Stomach (tissue), 9 donors: ENCODE measurements around the gene TGFB1I1. TPM values are rescaled to one million over a fixed set of nuclear protein-coding genes. Genes with fewer than 3 reads are reported as not detected.
"Not testable (repeated sequence)": the region's sequence is repeated elsewhere in the genome, so short reads cannot be mapped to it uniquely, and the experiment has no call there.

Experiments
- DNase-seq, 2 donors: peaks; one replicate each; pipeline versions ENCODE4 v3.0.0 to v3.0.0-alpha.2; 2013 to 2019
- H3K27ac ChIP-seq, 5 donors: fragments of 200-600 bp in 4 of 5; sonication (generic) in 4 of 5; one replicate each; pipeline ENCODE4 v1.5.1; 2013 to 2019; ENCODE audit warnings: mild to moderate bottlenecking in 1 of 5, moderate library complexity in 1 of 5
- H3K27me3 ChIP-seq, 3 donors: fragments of 200-600 bp; sonication (generic); one replicate each; pipeline ENCODE4 v1.5.1; 2017 to 2019; ENCODE audit warnings: mixed run types in 1 of 3
- H3K36me3 ChIP-seq, 4 donors: fragments of 200-600 bp; sonication (generic); 1 replicate in 3 of 4; 2 replicates in 1 of 4; pipeline ENCODE4 v1.5.1; 2016 to 2019
- H3K4me1 ChIP-seq, 4 donors: fragments of 200-600 bp; sonication (generic); one replicate each; pipeline ENCODE4 v1.5.1; 2016 to 2019
- H3K4me3 ChIP-seq, 4 donors: fragments of 200-600 bp; sonication (generic) in 3 of 4; one replicate each; pipeline ENCODE4 v1.5.1; 2016 to 2019; ENCODE audit warnings: mild to moderate bottlenecking in 1 of 4
- H3K9me3 ChIP-seq, 4 donors: fragments of 200-600 bp; sonication (generic); one replicate each; pipeline ENCODE4 v1.5.1; 2016 to 2019
- EP300 ChIP-seq: sonication (generic); formaldehyde crosslinking; IDR thresholded peaks from one replicate; pipeline ENCODE4 v1.6.1; 2017; ENCODE audit warnings: antibody characterized with exemption
- POLR2A ChIP-seq, 4 donors: fragments of 450-650 bp; IDR thresholded peaks; one replicate each; pipeline ENCODE4 v1.6.1; 2016; ENCODE audit warnings: antibody characterized with exemption in 4 of 4, control low read depth in 2 of 4, mild to moderate bottlenecking in 1 of 4, moderate library complexity in 1 of 4
- POLR2AphosphoS5 ChIP-seq, 3 donors: sonication (generic); formaldehyde crosslinking; IDR thresholded peaks; one replicate each; pipeline ENCODE4 v1.6.1; 2016; ENCODE audit warnings: antibody characterized with exemption in 3 of 3
- WGBS, 5 donors: extraction: QIAGEN DNeasy Blood & Tissue Kit in 3 of 5; methylation state at CpG; one replicate each; pipeline versions ENCODE4 v1.1.5 to v1.1.7; 2013 to 2018; 5-methylcytosine and 5-hydroxymethylcytosine counted together
- intact Hi-C: fragments of 100-400 bp; cut with DNase I; formaldehyde crosslinking; loops from one replicate; pipeline ENCODE4 v1.15.1; 2023; ENCODE audit warnings: low total_unique reads
- polyA plus RNA-seq, 3 donors: library from polyadenylated mRNA; stranded (reverse); fragments of 200-250 nt; gene quantifications; one replicate each; pipeline ENCODE4 v1.2.3, GENCODE V29; 2013
- total RNA-seq, 5 donors: library from RNA; depleted of rRNA; stranded (reverse); fragments of >200 nt; gene quantifications; one replicate each; pipeline versions ENCODE4 v1.1.0 to v1.2.3, GENCODE V29; 2014 to 2016
- TF ChIP-seq, protein P1 (sequence below), 7 experiments: fragments of 450-650 bp in 4 of 7; fragments of 200-600 bp in 3 of 7; sonication (generic) in 3 of 7; IDR thresholded peaks; one replicate each; pipeline ENCODE4 v1.5.1; 2016 to 2019; ENCODE audit warnings: antibody characterized with exemption in 7 of 7, control low read depth in 2 of 7, mild to moderate bottlenecking in 1 of 7
- donor health status: healthy with polysubstance abuse.
- donor health status: Bipolar disorder and iron deficiency.
- donor health status: healthy.

The TGFB1I1 gene
- total and polyA plus RNA-seq, 8 donors: 36.0 to 84.0 (median 49.2) TPM

DNA sequence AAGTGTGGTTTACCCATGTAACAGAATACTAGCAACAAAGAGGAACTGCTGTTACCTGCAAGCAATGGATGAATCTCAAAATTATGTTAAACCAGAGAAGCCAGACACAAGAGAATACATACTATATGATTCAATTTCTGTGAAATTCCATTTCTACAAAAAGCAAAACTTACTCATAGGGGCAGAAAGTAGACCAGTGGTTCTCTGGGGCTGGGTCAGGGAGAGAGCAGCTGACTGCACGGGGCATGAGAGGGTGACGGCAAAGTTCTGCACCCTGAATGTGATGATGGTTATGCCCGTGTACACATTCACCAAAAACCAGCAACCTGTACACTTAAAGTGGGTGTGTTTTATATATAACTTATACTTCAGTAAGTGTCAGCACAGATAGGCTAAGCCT lies 32.4 kb upstream of the TGFB1I1 start:
- H3K9me3 ChIP-seq: no peaks in the 10 kb centered on the region
- no peak overlapping the region for H3K4me3 ChIP-seq
- peaks cover 5 to 13% (median 12%) of the 10 kb centered on the region in 4 donors for H3K4me1 ChIP-seq
- no peaks in the 10 kb centered on the region for H3K27me3 ChIP-seq
- intact Hi-C loops: no loop called here
- peaks cover 0 to 14% (median 0%) of the 10 kb centered on the region in 4 donors for H3K36me3 ChIP-seq
- WGBS, 5 donors: 75 to 92% (median 84%) methylated on average over 3 of the region's 3 CpGs
- TF ChIP-seq EP300 (no peak), POLR2A (IDR thresholded peaks at IDR 0.05) (no peak), POLR2AphosphoS5 (IDR thresholded peaks at IDR 0.05) (no peak)
- TF ChIP-seq, protein P1, sequence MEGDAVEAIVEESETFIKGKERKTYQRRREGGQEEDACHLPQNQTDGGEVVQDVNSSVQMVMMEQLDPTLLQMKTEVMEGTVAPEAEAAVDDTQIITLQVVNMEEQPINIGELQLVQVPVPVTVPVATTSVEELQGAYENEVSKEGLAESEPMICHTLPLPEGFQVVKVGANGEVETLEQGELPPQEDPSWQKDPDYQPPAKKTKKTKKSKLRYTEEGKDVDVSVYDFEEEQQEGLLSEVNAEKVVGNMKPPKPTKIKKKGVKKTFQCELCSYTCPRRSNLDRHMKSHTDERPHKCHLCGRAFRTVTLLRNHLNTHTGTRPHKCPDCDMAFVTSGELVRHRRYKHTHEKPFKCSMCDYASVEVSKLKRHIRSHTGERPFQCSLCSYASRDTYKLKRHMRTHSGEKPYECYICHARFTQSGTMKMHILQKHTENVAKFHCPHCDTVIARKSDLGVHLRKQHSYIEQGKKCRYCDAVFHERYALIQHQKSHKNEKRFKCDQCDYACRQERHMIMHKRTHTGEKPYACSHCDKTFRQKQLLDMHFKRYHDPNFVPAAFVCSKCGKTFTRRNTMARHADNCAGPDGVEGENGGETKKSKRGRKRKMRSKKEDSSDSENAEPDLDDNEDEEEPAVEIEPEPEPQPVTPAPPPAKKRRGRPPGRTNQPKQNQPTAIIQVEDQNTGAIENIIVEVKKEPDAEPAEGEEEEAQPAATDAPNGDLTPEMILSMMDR (IDR thresholded peaks at IDR 0.05): no peak
- H3K27ac ChIP-seq: no peak overlapping the region
- no peak for DNase-seq

DNA sequence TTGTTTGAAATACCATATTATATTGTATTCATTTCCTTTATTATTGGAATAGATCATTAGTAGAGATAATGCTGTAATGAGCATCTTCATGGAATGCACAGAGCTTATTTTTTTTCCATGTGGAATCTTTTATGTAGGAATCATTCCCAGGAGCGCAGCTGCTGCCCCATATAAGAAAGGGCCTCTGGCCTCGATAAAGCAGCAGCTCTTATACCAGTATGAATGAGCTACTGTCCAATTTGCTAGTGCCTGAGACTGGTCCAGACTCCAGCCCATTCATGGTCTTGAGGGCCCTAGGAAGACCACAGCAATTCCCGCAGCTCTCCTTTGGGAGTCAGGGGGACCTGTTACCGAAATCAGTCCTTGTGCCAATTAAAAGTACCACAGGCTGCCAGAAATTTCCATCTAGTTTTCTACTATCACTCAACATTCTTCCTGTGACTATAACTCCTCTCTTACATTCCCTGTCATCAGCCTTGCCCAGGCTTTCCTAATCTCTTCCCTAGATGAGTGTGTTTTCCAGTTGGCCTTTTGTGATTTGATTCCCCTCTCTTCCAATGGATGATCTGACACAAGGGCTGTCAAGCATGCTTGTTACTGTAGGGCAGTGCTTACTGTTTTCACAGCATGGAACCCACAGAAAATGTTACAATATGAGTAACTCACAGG lies 31.3 kb upstream of the TGFB1I1 start:
- Histone ChIP-seq H3K4me1 (peaks cover 5 to 13% (median 12%) of the 10 kb centered on the region in 4 donors), H3K27me3 (no peaks in the 10 kb centered on the region), H3K9me3 (no peaks in the 10 kb centered on the region), H3K27ac (no peak overlapping the region), H3K4me3 (no peak overlapping the region), H3K36me3 (peaks cover 0 to 11% (median 0%) of the 10 kb centered on the region in 4 donors)
- no peak for DNase-seq
- TF ChIP-seq, protein P1 (IDR thresholded peaks at IDR 0.05): no peak
- no peak for TF ChIP-seq POLR2AphosphoS5 (IDR thresholded peaks at IDR 0.05)
- no peak for TF ChIP-seq POLR2A (IDR thresholded peaks at IDR 0.05)
- no peak for TF ChIP-seq EP300
- WGBS, 5 donors: 61 to 85% (median 74%) methylated on average over 4 of the region's 4 CpGs
- intact Hi-C loops: loop anchor here (5.0 kb wide), 1 partner anchor 458 kb away; no protein-coding TSS in a partner anchor

DNA sequence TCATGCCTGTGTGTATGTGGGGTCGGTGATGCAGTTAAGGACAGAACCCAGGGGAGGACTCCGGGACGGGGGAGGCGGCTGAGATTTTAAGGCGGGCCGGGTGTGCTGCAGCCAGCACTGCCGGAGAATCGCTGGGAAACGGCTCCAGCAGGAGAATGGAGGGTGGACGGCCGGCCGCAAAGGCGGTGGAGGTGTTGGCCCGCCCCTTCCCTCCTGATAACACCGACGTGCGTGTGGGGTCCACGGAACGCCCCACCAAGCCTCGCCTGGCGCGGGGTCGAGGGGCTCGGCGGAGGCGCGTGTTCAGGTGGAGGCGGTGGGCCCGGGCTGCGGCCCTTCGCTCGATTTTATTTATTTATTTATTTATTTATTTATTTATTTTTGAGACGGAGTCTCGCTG lies 30.0 kb upstream of the TGFB1I1 start:
- Histone ChIP-seq H3K27me3 (no peaks in the 10 kb centered on the region), H3K4me3 (peak overlapping the region; percentile 70 to 89 (median 74)), H3K27ac (peak overlapping the region in 3 of 5 donors; percentile 89 to 95 (median 92)), H3K9me3 (no peaks in the 10 kb centered on the region), H3K4me1 (peaks cover 5 to 13% (median 12%) of the 10 kb centered on the region in 4 donors), H3K36me3 (no peaks in the 10 kb centered on the region)
- 46 to 78% (median 62%) methylated on average over 27 to 34 of the region's 34 CpGs for whole genome bisulfite sequencing, 5 donors
- TF ChIP-seq POLR2AphosphoS5 (IDR thresholded peaks at IDR 0.05) (no peak), POLR2A (IDR thresholded peaks at IDR 0.05) (no peak)
- intact Hi-C loops: loop anchor here (5.0 kb wide), 1 partner anchor 460 kb away; no protein-coding TSS in a partner anchor
- no peak for DNase-seq

DNA sequence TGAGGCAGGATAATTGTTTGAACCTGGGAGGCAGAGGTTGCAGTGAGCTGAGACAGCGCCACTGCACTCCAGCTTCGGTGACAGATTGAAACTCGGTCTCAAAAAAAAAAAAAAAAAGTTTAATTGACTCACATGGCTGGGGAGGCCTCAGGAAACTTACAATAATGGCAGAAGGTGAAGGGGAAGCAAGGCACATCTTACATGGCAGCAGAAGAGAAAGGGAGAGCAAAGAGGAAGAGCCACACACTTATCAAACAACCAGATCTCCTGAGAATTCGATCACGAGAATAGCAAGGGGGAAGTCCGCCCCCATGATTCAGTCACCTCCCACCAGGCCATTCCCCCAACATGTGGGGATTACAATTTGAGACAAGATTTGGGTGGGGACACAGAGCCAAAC lies 26.0 kb upstream of the TGFB1I1 start:
- H3K27ac ChIP-seq, intact Hi-C loops, H3K36me3 ChIP-seq, H3K9me3 ChIP-seq, H3K27me3 ChIP-seq, H3K4me3 ChIP-seq, DNase-seq: not testable (repeated sequence)
- WGBS, 5 donors: 75 to 81% (median 78%) methylated on average over 6 of the region's 6 CpGs
- peaks cover 5 to 13% (median 12%) of the 10 kb centered on the region in 4 donors for H3K4me1 ChIP-seq

DNA sequence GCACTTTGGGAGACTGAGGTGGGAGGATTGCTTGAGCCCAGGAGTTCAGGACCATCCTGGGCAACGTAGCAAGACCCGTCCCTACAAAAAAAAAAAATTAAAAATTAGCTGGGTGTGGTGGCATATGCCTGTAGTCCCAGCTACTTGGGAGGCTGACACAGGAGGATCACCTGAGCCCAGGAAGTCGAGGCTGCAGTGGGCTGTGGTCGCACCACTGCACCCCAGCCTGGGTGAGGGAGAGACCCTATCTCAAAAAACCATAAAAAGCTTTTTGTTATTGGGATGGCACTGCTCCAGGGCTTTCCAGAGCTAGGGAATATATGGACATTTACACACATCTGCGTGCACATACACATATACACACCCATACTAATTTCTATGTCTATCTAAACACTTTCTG lies 20.8 kb upstream of the TGFB1I1 start:
- Histone ChIP-seq H3K27me3 (no peaks in the 10 kb centered on the region), H3K4me1 (peaks cover 39 to 51% (median 47%) of the 10 kb centered on the region in 4 donors), H3K36me3 (no peaks in the 10 kb centered on the region), H3K4me3 (no peak overlapping the region), H3K9me3 (no peaks in the 10 kb centered on the region), H3K27ac (peak overlapping the region in 4 of 5 donors; percentile 61 to 74 (median 66))
- DNase-seq: no peak
- 72 to 81% (median 77%) methylated on average over 5 of the region's 5 CpGs for WGBS, 5 donors
- TF ChIP-seq POLR2A (IDR thresholded peaks at IDR 0.05) (no peak), EP300 (no peak), POLR2AphosphoS5 (IDR thresholded peaks at IDR 0.05) (no peak)
- TF ChIP-seq, protein P1 (IDR thresholded peaks at IDR 0.05): no peak
- intact Hi-C loops: loop anchor here (10.0 kb wide), 1 partner anchor 266 kb away; the partner anchor contains the start of gene FUS
